PC-3 (cell line): ENCODE results near the gene DGKZ.

Experiments used
- CTCF ChIP-seq: fragments of 300-600 bp; sonication (generic); conservative IDR thresholded peaks from 2 replicates; pipeline ENCODE4 v1.5.1; 2017; ENCODE audit warnings: antibody characterized with exemption, low read depth, mild to moderate bottlenecking, low read length
- EZH2 ChIP-seq: fragments of 300-600 bp; sonication (generic); IDR thresholded peaks from one replicate; pipeline ENCODE4 v1.6.1; 2017; ENCODE audit warnings: antibody characterized with exemption, mild to moderate bottlenecking, low read length; ENCODE audit not compliant: unreplicated experiment

GRCh38 chr11:46387919-46388618 lies 40.8 kb downstream of the DGKZ start:
- TF ChIP-seq CTCF (no peak), EZH2 (no peak)
